DLD1 (cell line): ENCODE results near the gene BCAR3.

Experiments used
- in situ Hi-C: cut with HindIII; loops from 2 replicates; pipeline ENCODE4 v1.10.0; 2017; ENCODE audit warnings: low sequenced_read_pairs

The BCAR3 gene

GRCh38 chr1:93681101-93681988, at the start of gene BCAR3:
Gene BCAR3, minus strand, starts transcription at chr1:93681837. Its CDS starts 6,907 bp downstream, at chr1:93674930.
- in situ Hi-C loops = no loop called here

GRCh38 chr1:93730621-93731020, 49.0 kb upstream of the BCAR3 start:
- in situ Hi-C loops = no loop called here

- in situ Hi-C loops = no loop called here
Measured at GRCh38 chr1:93729906-93730305, 48.3 kb upstream of the BCAR3 start.

GRCh38 chr1:93729502-93729901, 47.9 kb upstream of the BCAR3 start:
- in situ Hi-C loops = no loop called here

GRCh38 chr1:93728480-93729131, 47.0 kb upstream of the BCAR3 start:
- in situ Hi-C loops = no loop called here

- in situ Hi-C loops = no loop called here
Measured at GRCh38 chr1:93723733-93724270, 42.2 kb upstream of the BCAR3 start.

GRCh38 chr1:93723110-93723509, 41.5 kb upstream of the BCAR3 start:
- in situ Hi-C loops = no loop called here

- in situ Hi-C loops = no loop called here
Measured at GRCh38 chr1:93722081-93723031, 40.7 kb upstream of the BCAR3 start.

GRCh38 chr1:93720956-93721626, 39.5 kb upstream of the BCAR3 start:
- in situ Hi-C loops = no loop called here

GRCh38 chr1:93717640-93718039, 36.0 kb upstream of the BCAR3 start:
- in situ Hi-C loops = no loop called here

- in situ Hi-C loops = no loop called here
Measured at GRCh38 chr1:93716941-93717368, 35.3 kb upstream of the BCAR3 start.

- in situ Hi-C loops = no loop called here
Measured at GRCh38 chr1:93716163-93716562, 34.5 kb upstream of the BCAR3 start.

- in situ Hi-C loops = no loop called here
Measured at GRCh38 chr1:93715529-93716126, 34.0 kb upstream of the BCAR3 start.

GRCh38 chr1:93714356-93714755, 32.7 kb upstream of the BCAR3 start:
- in situ Hi-C loops = no loop called here

- in situ Hi-C loops = no loop called here
Measured at GRCh38 chr1:93713341-93713740, 31.7 kb upstream of the BCAR3 start.

GRCh38 chr1:93712741-93713140, 31.1 kb upstream of the BCAR3 start:
- in situ Hi-C loops = no loop called here

GRCh38 chr1:93710499-93711453, 29.1 kb upstream of the BCAR3 start:
- in situ Hi-C loops = no loop called here

- in situ Hi-C loops = no loop called here
Measured at GRCh38 chr1:93708734-93709481, 27.3 kb upstream of the BCAR3 start.
